B cell (primary cell): ENCODE results near the gene TP53TG3D. TPM values are rescaled to one million over a fixed set of nuclear protein-coding genes. Genes with fewer than 3 reads are reported as not detected.
"Not testable (repeated sequence)": the region's sequence is repeated elsewhere in the genome, so short reads cannot be mapped to it uniquely, and the experiment has no call there.

ENCODE experiments used
- ATAC-seq: fragments of 200-7000 bp; cut with Tn5 transposase; one replicate; pipeline ENCODE4 v1.10.0; 2021; ENCODE audit warnings: low read depth, mild to moderate bottlenecking, moderate number of reproducible peaks, moderate library complexity
- CTCF ChIA-PET: fragments of 350-600 bp; sonication (Branson Sonifier 250); formaldehyde crosslinking; loops from one replicate; lab custom pipeline; 2021; ENCODE audit warnings: antibody characterized with exemption, inconsistent platforms; lab: Charles Lee
- POLR2A ChIA-PET: fragments of 350-600 bp; sonication (Branson Sonifier 250); formaldehyde crosslinking; loops from one replicate; lab custom pipeline; 2021; ENCODE audit warnings: antibody characterized with exemption; lab: Charles Lee
- DNase-seq: peaks from one replicate; pipeline ENCODE4 v3.0.0; 2013
- H2AFZ ChIP-seq: 2 replicates; pipeline ENCODE4 v1.6.1; 2012; ENCODE audit warnings: mild to moderate bottlenecking, low read depth, low read length; ENCODE audit not compliant: insufficient read depth, poor library complexity, severe bottlenecking
- H3K27ac ChIP-seq, 2 donors: 1 replicate in 1 of 2; 2 replicates in 1 of 2; pipeline ENCODE4 v1.5.1; 2012 to 2013; ENCODE audit warnings: low read length in 2 of 2, mild to moderate bottlenecking in 2 of 2, moderate library complexity in 1 of 2
- H3K27me3 ChIP-seq, 4 experiments: fragments of 200-600 bp in 1 of 4; sonication (generic) in 1 of 4; replicated peaks in 1 of 4; 1 replicate in 2 of 4; 2 replicates in 2 of 4; pipeline versions ENCODE4 v1.6.1 to v1.7.0; 2013 to 2016; ENCODE audit warnings: low read length in 3 of 4, mild to moderate bottlenecking in 2 of 4, mixed read lengths in 1 of 4, moderate library complexity in 1 of 4; ENCODE audit not compliant: insufficient read depth in 4 of 4, control insufficient read depth in 3 of 4; ENCODE audit errors: control extremely low read depth in 1 of 4
- H3K36me3 ChIP-seq, 2 experiments: replicated peaks in 1 of 2; 1 replicate in 1 of 2; 2 replicates in 1 of 2; pipeline versions ENCODE4 v1.6.1 to v1.7.1; 2013; ENCODE audit warnings: low read length in 1 of 2; ENCODE audit not compliant: insufficient read depth in 2 of 2, control insufficient read depth in 1 of 2; ENCODE audit errors: control extremely low read depth in 1 of 2, extremely low read depth in 1 of 2
- H3K4me1 ChIP-seq, 2 donors: fragments of 200-600 bp in 1 of 2; sonication (generic) in 1 of 2; 1 replicate in 1 of 2; 2 replicates in 1 of 2; pipeline versions ENCODE4 v1.5.1 to v1.6.1; 2013 to 2017; ENCODE audit warnings: low read length in 2 of 2; ENCODE audit not compliant: control insufficient read depth in 2 of 2, insufficient read depth in 2 of 2
- H3K4me2 ChIP-seq: replicated peaks from 2 replicates; pipeline ENCODE3; 2012; ENCODE audit warnings: mild to moderate bottlenecking, low read depth, low read length; ENCODE audit not compliant: poor library complexity, severe bottlenecking
- H3K4me3 ChIP-seq, 5 experiments: fragments of 200-600 bp in 1 of 5; sonication (generic) in 1 of 5; 1 replicate in 3 of 5; 2 replicates in 2 of 5; pipeline versions ENCODE4 v1.5.1 to v1.7.0; 2011 to 2016; ENCODE audit warnings: low read length in 4 of 5, mild to moderate bottlenecking in 4 of 5, low read depth in 2 of 5, control low read depth in 1 of 5, moderate library complexity in 1 of 5; ENCODE audit not compliant: insufficient read depth in 1 of 5; ENCODE audit errors: control extremely low read depth in 1 of 5, extremely low read depth in 1 of 5
- H3K79me2 ChIP-seq: fragments of 200-600 bp; sonication (generic); one replicate; pipeline ENCODE4 v1.6.0; 2016; ENCODE audit warnings: low read length; ENCODE audit not compliant: control insufficient read depth, insufficient read depth
- H3K9ac ChIP-seq: fragments of 200-600 bp; sonication (generic); 2 replicates; pipeline ENCODE4 v1.6.1; 2017; ENCODE audit warnings: mild to moderate bottlenecking, low read length, moderate library complexity
- H3K9me3 ChIP-seq, 3 donors: one replicate each; pipeline versions ENCODE4 v1.6.1 to v1.7.1; 2013; ENCODE audit warnings: low read length in 2 of 3; ENCODE audit not compliant: control insufficient read depth in 2 of 3, insufficient read depth in 1 of 3; ENCODE audit errors: control extremely low read depth in 1 of 3
- H4K20me1 ChIP-seq: 2 replicates; pipeline ENCODE4 v1.6.0; 2012; ENCODE audit warnings: mild to moderate bottlenecking, low read length; ENCODE audit not compliant: insufficient read depth, control insufficient read depth, poor library complexity, severe bottlenecking
- H3K27ac Mint-ChIP-seq: one replicate; pipeline ENCODE4 v1.8.0; 2021; ENCODE audit warnings: mixed read lengths
- H3K27me3 Mint-ChIP-seq: one replicate; pipeline ENCODE4 v1.8.0; 2021; ENCODE audit warnings: mixed read lengths
- H3K4me1 Mint-ChIP-seq: one replicate; pipeline ENCODE4 v1.8.0; 2021; ENCODE audit warnings: mixed read lengths
- H3K4me3 Mint-ChIP-seq: one replicate; pipeline ENCODE4 v1.8.0; 2021; ENCODE audit warnings: mixed read lengths
- H3K9me3 Mint-ChIP-seq: one replicate; pipeline ENCODE4 v1.8.0; 2022; ENCODE audit warnings: mixed read lengths; ENCODE audit not compliant: insufficient read depth
- WGBS: methylation state at CpG from one replicate; pipeline ENCODE4 v1.1.5; 2013; ENCODE audit warnings: missing lambda C conversion rate; ENCODE audit not compliant: insufficient coverage; 5-methylcytosine and 5-hydroxymethylcytosine counted together
- intact Hi-C: fragments of 100-400 bp; cut with micrococcal nuclease; formaldehyde crosslinking; loops from one replicate; pipeline ENCODE4 v1.10.0; 2022
- polyA minus RNA-seq: library from RNA; depleted of rRNA, polyadenylated mRNA; stranded (reverse); fragments of >200 nt; gene quantifications from 2 replicates; pipeline ENCODE4 v1.2.3, GENCODE V29; 2012
- polyA plus RNA-seq: library from polyadenylated mRNA; depleted of rRNA; stranded (reverse); fragments of >200 nt; gene quantifications from 2 replicates; pipeline ENCODE4 v1.2.3, GENCODE V29; 2012
- total RNA-seq, 2 donors: library from RNA; stranded (reverse); fragments of 120-200 nt in 1 of 2; gene quantifications; 1 replicate in 1 of 2; 2 replicates in 1 of 2; pipeline versions ENCODE4 v1.2.3 to v1.2.4, GENCODE V29; 2013 to 2022

The TP53TG3D gene
- total RNA-seq = not detected in 2 replicates
- total RNA-seq (2013) = 0.77 TPM
- polyA plus RNA-seq = 0.28 TPM in 1 of 2 replicates, not detected in the other
- 1.5 TPM in 1 of 2 replicates, not detected in the other for polyA minus RNA-seq

- intact Hi-C loops, H3K27ac Mint-ChIP-seq, H3K4me1 ChIP-seq, H3K27ac ChIP-seq, CTCF ChIA-PET, H3K4me3 Mint-ChIP-seq, H2AFZ ChIP-seq, H4K20me1 ChIP-seq, POLR2A ChIA-PET, H3K27me3 Mint-ChIP-seq, H3K4me1 Mint-ChIP-seq, H3K36me3 ChIP-seq, H3K4me3 ChIP-seq, H3K79me2 ChIP-seq, H3K4me2 ChIP-seq, H3K9ac ChIP-seq, H3K27me3 ChIP-seq, H3K9me3 ChIP-seq, ATAC-seq, DNase-seq, H3K9me3 Mint-ChIP-seq: not testable (repeated sequence)
- WGBS = no CpG with 5 or more reads among the region's 26 CpGs
Observed at GRCh38 chr16:32252986-32253385, at the start of gene TP53TG3D. TSS of gene TP53TG3D (plus strand) at chr16:32253286. CDS start at chr16:32253354, 68 bp downstream.

DNA sequence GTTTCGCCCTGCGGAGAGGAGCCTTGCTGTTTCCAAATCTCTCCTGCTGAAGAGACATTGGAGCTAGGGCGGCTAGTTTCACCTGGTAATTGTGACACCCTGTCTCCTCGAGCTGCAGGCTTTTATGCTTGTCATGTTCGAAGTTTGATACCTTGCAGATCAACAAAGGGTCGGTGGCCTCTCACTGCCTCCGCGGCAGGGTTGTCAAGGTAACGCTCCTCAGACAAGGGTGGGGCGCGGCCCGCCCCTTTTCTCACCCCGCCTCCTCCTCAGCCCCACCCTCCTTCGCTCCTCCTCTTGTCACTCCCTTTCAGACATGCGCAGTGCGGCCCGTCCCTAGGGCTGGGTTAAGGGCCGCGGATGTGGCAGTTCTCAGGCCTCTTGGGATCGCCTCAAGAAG, 421 bp downstream of the TP53TG3D start:
- H3K4me3 Mint-ChIP-seq, DNase-seq, H3K27me3 ChIP-seq, H3K9me3 ChIP-seq, H3K4me1 Mint-ChIP-seq, intact Hi-C loops, H3K4me1 ChIP-seq, H3K9me3 Mint-ChIP-seq, H3K36me3 ChIP-seq, H3K27ac Mint-ChIP-seq, ATAC-seq, POLR2A ChIA-PET, H2AFZ ChIP-seq, H3K4me3 ChIP-seq, H3K27ac ChIP-seq, H3K79me2 ChIP-seq, H4K20me1 ChIP-seq, H3K27me3 Mint-ChIP-seq, H3K4me2 ChIP-seq, H3K9ac ChIP-seq, CTCF ChIA-PET: not testable (repeated sequence)
- WGBS = no CpG with 5 or more reads among the region's 20 CpGs

GRCh38 chr16:32261526-32261925, 8.4 kb downstream of the TP53TG3D start:
- H3K27ac ChIP-seq, H3K4me1 ChIP-seq, H3K9me3 ChIP-seq, intact Hi-C loops, H4K20me1 ChIP-seq, POLR2A ChIA-PET, H3K4me2 ChIP-seq, ATAC-seq, H3K27me3 Mint-ChIP-seq, H3K36me3 ChIP-seq, H3K27ac Mint-ChIP-seq, H3K27me3 ChIP-seq, H3K4me1 Mint-ChIP-seq, H3K4me3 ChIP-seq, H3K9me3 Mint-ChIP-seq, DNase-seq, H2AFZ ChIP-seq, H3K79me2 ChIP-seq, H3K4me3 Mint-ChIP-seq, H3K9ac ChIP-seq, CTCF ChIA-PET: not testable (repeated sequence)
- WGBS = no CpG with 5 or more reads among the region's 5 CpGs

DNA sequence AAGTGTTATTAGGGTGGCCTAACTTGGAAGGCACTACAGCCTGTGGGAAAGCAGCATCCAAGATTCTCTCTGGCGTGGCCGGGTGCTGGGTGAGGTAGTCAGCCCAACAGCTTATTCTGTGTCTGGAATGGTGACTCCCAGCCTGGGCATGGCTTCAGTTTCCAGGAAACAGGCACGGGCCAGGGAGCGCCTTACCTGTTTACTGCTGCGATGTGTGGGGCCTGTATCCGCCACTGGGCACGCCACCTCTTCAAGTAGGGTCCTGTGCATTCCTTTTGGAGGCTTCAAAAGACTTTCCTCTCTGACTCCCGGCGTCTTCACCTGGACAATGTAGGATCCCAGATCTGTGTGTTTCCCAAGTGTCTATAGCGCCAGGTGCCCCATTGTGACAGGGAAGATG, 10.5 kb downstream of the TP53TG3D start:
- H3K9me3 Mint-ChIP-seq, H3K27me3 Mint-ChIP-seq, H3K4me1 Mint-ChIP-seq, H3K36me3 ChIP-seq, H3K27ac ChIP-seq, H4K20me1 ChIP-seq, H3K4me3 Mint-ChIP-seq, H3K27ac Mint-ChIP-seq, H3K79me2 ChIP-seq, ATAC-seq, H3K4me2 ChIP-seq, intact Hi-C loops, H3K27me3 ChIP-seq, DNase-seq, H3K9me3 ChIP-seq, H3K4me1 ChIP-seq, H3K4me3 ChIP-seq, POLR2A ChIA-PET, H2AFZ ChIP-seq, CTCF ChIA-PET, H3K9ac ChIP-seq: not testable (repeated sequence)
- 92% methylated on average over 6 of the region's 10 CpGs for WGBS
